Activated T-helper 17 cell treated with anti-CD3 and anti-CD28 coated beads, Interleukin-2, amount 50 U/mL, for 72 hours (primary cell): ENCODE data around the gene MARCHF2. TPM values are rescaled to one million over a fixed set of nuclear protein-coding genes. Genes with fewer than 3 reads are reported as not detected.
"Not testable (repeated sequence)": the region's sequence is repeated elsewhere in the genome, so short reads cannot be mapped to it uniquely, and the experiment has no call there.

Experiments used
- ATAC-seq: fragments of 150-1000 bp; cut with Tn5 transposase; replicated peaks from 2 replicates; pipeline ENCODE4 v1.10.0; 2021; ENCODE audit warnings: mild to moderate bottlenecking, moderate library complexity
- H3K27ac Mint-ChIP-seq: one replicate; pipeline ENCODE4 v1.8.0; 2022; ENCODE audit warnings: mixed read lengths
- H3K27me3 Mint-ChIP-seq: one replicate; pipeline ENCODE4 v1.8.0; 2022; ENCODE audit warnings: mixed read lengths
- H3K36me3 Mint-ChIP-seq: one replicate; pipeline ENCODE4 v1.8.0; 2022; ENCODE audit warnings: low read depth, mild to moderate bottlenecking, mixed read lengths
- H3K4me1 Mint-ChIP-seq: one replicate; pipeline ENCODE4 v1.8.0; 2022; ENCODE audit warnings: mixed read lengths
- H3K4me3 Mint-ChIP-seq: one replicate; pipeline ENCODE4 v1.8.0; 2022; ENCODE audit warnings: mild to moderate bottlenecking, mixed read lengths
- H3K9me3 Mint-ChIP-seq: one replicate; pipeline ENCODE4 v1.8.0; 2022; ENCODE audit warnings: mixed read lengths
- total RNA-seq, 2 donors: library from RNA; stranded (reverse); gene quantifications; one replicate each; pipeline ENCODE4 v1.2.3, GENCODE V29; 2022

Gene MARCHF2
- total RNA-seq, result 10 to 100 TPM; 10.6 to 15.5 TPM

- Mint-ChIP-seq H3K27ac (no peak within 1 kb of the TSS), H3K4me3 (peak within 1 kb of the TSS; percentile 62)
- peak; percentile 100 for ATAC-seq
These were observed at the start of gene MARCHF2 for GRCh38 chr19:8412783-8413628. Gene MARCHF2, plus strand, starts transcription at chr19:8413305. Its CDS starts 8,536 bp downstream, at chr19:8421841.

GRCh38 chr19:8363803-8364771, 49.0 kb upstream of the MARCHF2 start, which contains the start of gene ANGPTL4:
Gene ANGPTL4, plus strand, starts transcription at chr19:8364155. Its CDS starts 167 bp downstream, at chr19:8364322.
- peak within 1 kb of the TSS; percentile 97 for H3K27ac Mint-ChIP-seq
- peak within 1 kb of the TSS; percentile 96 for H3K4me3 Mint-ChIP-seq
- peaks cover 49% of the 10 kb centered on the region for H3K36me3 Mint-ChIP-seq
- H3K4me1 Mint-ChIP-seq, result peaks cover 20% of the 10 kb centered on the region
- ATAC-seq, result peak; percentile 81
- H3K9me3 Mint-ChIP-seq, result no peaks in the 10 kb centered on the region
- peaks cover 19% of the 10 kb centered on the region for H3K27me3 Mint-ChIP-seq

More at GRCh38 chr19:8412783-8413628, at the start of gene MARCHF2:
- Mint-ChIP-seq H3K36me3 (no peaks in the 10 kb centered on the region), H3K9me3 (no peaks in the 10 kb centered on the region), H3K27me3 (no peaks in the 10 kb centered on the region), H3K4me1 (peaks cover 5% of the 10 kb centered on the region)

GRCh38 chr19:8366121-8366581, 47.0 kb upstream of the MARCHF2 start:
- no peak overlapping the region for H3K27ac Mint-ChIP-seq
- H3K36me3 Mint-ChIP-seq, result peaks cover 65% of the 10 kb centered on the region
- no peaks in the 10 kb centered on the region for H3K9me3 Mint-ChIP-seq
- ATAC-seq, result no peak
- H3K27me3 Mint-ChIP-seq, result peaks cover 19% of the 10 kb centered on the region
- H3K4me1 Mint-ChIP-seq, result peaks cover 20% of the 10 kb centered on the region
- peak overlapping the region; percentile 96 for H3K4me3 Mint-ChIP-seq

DNA sequence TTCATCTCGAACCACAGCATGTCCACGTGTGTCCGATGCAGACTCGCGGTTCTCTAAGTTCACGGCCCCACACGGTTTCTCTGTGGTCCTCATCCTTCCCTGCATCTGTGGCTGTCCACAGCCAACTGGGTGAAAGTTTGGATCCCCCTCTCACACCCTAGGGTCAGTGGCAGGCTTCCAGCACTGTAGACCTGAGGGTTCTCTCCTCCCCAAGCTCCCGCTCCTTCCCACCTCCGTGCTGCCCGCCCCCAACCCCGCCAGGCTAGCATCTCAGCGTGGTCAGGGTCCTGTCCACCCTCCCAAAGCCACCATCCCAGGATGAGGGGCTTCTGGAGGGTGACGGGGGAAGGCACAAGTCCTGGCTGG, 46.2 kb upstream of the MARCHF2 start:
- Mint-ChIP-seq H3K9me3 (no peaks in the 10 kb centered on the region), H3K36me3 (peaks cover 73% of the 10 kb centered on the region), H3K4me3 (peak overlapping the region; percentile 96), H3K27me3 (peaks cover 14% of the 10 kb centered on the region), H3K27ac (no peak overlapping the region), H3K4me1 (peaks cover 15% of the 10 kb centered on the region)
- no peak for ATAC-seq

DNA sequence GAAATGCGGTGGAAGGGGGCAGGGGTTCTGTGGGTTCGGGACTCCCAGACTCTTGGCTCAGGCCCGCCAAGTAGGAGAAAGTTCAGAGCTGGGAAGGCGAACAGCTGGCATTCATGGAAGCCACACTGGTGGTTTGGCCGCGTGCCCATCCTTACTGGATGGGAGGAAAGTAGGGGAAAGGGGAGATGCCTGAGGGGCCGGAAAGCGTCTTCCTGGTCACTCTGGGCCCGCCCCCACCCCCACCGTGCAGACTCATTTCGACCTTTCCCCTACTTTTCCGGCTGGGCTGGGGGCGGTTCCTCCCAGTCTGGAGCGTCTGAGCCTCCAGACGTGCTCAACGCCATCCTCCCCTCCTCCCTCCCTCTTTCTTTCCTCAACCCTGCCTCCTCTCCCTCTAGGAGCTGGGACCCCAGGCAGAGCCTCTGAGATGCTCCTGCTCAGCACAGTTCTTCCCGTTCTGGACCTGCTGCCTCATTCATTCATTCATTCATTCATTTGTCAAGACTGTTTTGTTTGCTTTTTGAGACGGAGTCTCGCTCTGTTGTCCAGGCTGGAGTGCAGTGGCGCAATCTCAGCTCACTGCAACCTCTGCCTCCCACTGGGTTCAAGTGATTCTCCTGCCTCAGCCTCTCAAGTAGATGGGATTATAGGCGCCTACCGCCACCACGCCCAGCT, 45.6 kb upstream of the MARCHF2 start:
- Mint-ChIP-seq H3K4me1 (peaks cover 12% of the 10 kb centered on the region), H3K4me3 (peak overlapping the region; percentile 96), H3K27ac (no peak overlapping the region), H3K36me3 (peaks cover 76% of the 10 kb centered on the region), H3K9me3 (no peaks in the 10 kb centered on the region), H3K27me3 (peaks cover 14% of the 10 kb centered on the region)
- no peak for ATAC-seq

- ATAC-seq, result peak; percentile 8
- Mint-ChIP-seq H3K9me3 (no peaks in the 10 kb centered on the region), H3K27me3 (peaks cover 8% of the 10 kb centered on the region), H3K27ac (no peak overlapping the region), H3K4me1 (peaks cover 6% of the 10 kb centered on the region), H3K4me3 (no peak overlapping the region), H3K36me3 (peaks cover 67% of the 10 kb centered on the region)
These were observed 42.7 kb upstream of the MARCHF2 start for GRCh38 chr19:8370176-8371010.

GRCh38 chr19:8371011-8371804, 41.9 kb upstream of the MARCHF2 start:
- no peak overlapping the region for H3K27ac Mint-ChIP-seq
- H3K4me1 Mint-ChIP-seq, result peaks cover 6% of the 10 kb centered on the region
- no peaks in the 10 kb centered on the region for H3K9me3 Mint-ChIP-seq
- H3K4me3 Mint-ChIP-seq, result no peak overlapping the region
- H3K27me3 Mint-ChIP-seq, result peaks cover 4% of the 10 kb centered on the region
- H3K36me3 Mint-ChIP-seq, result peaks cover 61% of the 10 kb centered on the region
- no peak for ATAC-seq

- no peaks in the 10 kb centered on the region for H3K4me1 Mint-ChIP-seq
These were observed 39.0 kb upstream of the MARCHF2 start for GRCh38 chr19:8373867-8374813.

GRCh38 chr19:8375766-8376165, 37.3 kb upstream of the MARCHF2 start:
- not testable (repeated sequence) for H3K4me1 Mint-ChIP-seq, H3K27me3 Mint-ChIP-seq, H3K9me3 Mint-ChIP-seq, ATAC-seq, H3K4me3 Mint-ChIP-seq, H3K27ac Mint-ChIP-seq
- H3K36me3 Mint-ChIP-seq, result peaks cover 19% of the 10 kb centered on the region

More at GRCh38 chr19:8373867-8374813, 39.0 kb upstream of the MARCHF2 start:
- Mint-ChIP-seq H3K36me3 (peaks cover 31% of the 10 kb centered on the region), H3K27me3 (no peaks in the 10 kb centered on the region), H3K27ac (no peak overlapping the region), H3K4me3 (no peak overlapping the region), H3K9me3 (no peaks in the 10 kb centered on the region)
- ATAC-seq, result peak; percentile 42

- not testable (repeated sequence) for H3K27me3 Mint-ChIP-seq
These were observed 36.6 kb upstream of the MARCHF2 start for GRCh38 chr19:8376373-8376974.

DNA sequence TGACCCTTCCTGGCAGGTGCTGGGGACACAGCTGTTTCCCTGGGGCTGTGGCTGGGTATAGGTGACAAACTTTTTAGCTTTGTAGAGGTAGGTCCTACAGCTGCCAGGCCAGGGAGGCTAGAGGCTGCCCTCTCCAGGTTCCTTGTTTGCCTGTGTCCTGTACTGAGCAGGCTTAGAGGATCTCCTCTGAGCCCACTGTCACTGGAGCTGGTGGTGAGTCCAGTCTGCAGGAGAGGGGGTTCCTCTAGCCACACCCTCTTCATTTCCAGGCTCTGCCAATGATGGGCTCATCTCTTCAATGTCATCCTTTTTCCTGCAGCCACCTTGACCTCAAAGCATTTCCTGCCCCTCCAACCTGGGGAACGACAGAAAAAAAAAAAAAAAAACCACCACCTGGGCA, 35.5 kb upstream of the MARCHF2 start:
- H3K27ac Mint-ChIP-seq, result no peak overlapping the region
- ATAC-seq, result no peak
- peaks cover 5% of the 10 kb centered on the region for H3K36me3 Mint-ChIP-seq
- no peaks in the 10 kb centered on the region for H3K27me3 Mint-ChIP-seq
- no peaks in the 10 kb centered on the region for H3K9me3 Mint-ChIP-seq
- H3K4me1 Mint-ChIP-seq, result no peaks in the 10 kb centered on the region
- no peak overlapping the region for H3K4me3 Mint-ChIP-seq

More at GRCh38 chr19:8376373-8376974, 36.6 kb upstream of the MARCHF2 start:
- not testable (repeated sequence) for H3K9me3 Mint-ChIP-seq, ATAC-seq, H3K27ac Mint-ChIP-seq, H3K4me1 Mint-ChIP-seq, H3K4me3 Mint-ChIP-seq
- peaks cover 12% of the 10 kb centered on the region for H3K36me3 Mint-ChIP-seq
